HG02884 (cell line): ENCODE measurements around the gene SLC11A1.

Experiments used
- ATAC-seq: cut with Tn5 transposase; IDR thresholded peaks from one replicate; pipeline ENCODE4 v1.9.1; 2021; ENCODE audit warnings: mild to moderate bottlenecking, moderate library complexity; ENCODE audit not compliant: unreplicated experiment

SLC11A1 gene

DNA sequence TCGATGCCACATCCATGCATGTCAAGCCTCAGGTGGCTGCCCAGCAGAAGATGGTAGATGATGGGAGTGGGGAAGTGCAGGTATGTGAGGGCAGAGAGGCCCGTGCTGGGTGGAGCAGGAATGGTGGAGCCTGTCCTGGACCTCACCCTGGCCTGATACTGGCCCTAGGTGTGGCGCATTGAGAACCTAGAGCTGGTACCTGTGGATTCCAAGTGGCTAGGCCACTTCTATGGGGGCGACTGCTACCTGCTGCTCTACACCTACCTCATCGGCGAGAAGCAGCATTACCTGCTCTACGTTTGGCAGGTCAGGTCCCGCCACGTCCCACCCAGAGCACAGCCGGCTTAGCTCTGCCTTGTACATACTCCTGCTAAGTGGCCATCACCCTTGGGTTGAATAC is 49.8 kb downstream of the SLC11A1 start:
- ATAC-seq, result no peak

DNA sequence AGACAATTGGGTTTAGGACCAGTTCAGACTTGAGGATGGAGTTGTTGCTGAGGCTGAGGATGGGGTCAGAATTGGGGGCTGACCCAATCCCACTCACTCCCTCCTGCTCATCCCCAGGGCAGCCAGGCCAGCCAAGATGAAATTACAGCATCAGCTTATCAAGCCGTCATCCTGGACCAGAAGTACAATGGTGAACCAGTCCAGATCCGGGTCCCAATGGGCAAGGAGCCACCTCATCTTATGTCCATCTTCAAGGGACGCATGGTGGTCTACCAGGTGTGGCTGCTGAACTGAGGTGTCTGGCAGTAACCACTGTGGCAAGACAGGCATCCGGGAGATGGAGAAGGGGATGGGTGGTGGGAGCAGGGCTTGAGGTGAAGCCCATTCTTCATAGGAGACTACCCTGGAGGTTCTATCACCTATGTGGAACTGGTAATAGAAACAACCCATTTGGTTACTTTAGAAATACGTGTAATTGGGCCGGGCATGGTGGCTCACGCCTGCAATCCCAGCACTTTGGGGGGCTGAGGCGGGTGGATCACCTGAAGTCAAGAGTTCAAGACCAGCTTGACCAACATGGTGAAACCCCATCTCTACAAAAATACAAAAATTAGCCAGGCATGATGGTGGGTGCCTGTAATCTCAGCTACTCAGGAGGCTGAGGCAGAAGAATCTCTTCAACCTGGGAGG is 50.7 kb downstream of the SLC11A1 start:
- no peak for ATAC-seq

DNA sequence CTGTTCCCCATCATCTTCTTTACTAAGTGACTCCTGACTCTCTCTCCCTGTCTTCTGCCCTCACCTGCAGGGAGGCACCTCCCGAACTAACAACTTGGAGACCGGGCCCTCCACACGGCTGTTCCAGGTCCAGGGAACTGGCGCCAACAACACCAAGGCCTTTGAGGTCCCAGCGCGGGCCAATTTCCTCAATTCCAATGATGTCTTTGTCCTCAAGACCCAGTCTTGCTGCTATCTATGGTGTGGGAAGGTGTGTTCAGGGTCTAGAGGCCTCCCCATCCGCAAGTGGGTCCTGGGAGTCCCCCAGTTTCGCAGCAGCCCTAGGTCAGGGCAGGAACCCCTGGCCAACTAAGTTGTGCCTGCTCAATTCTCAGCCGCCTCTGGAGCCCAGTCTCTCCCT is 52.4 kb downstream of the SLC11A1 start:
- no peak for ATAC-seq

DNA sequence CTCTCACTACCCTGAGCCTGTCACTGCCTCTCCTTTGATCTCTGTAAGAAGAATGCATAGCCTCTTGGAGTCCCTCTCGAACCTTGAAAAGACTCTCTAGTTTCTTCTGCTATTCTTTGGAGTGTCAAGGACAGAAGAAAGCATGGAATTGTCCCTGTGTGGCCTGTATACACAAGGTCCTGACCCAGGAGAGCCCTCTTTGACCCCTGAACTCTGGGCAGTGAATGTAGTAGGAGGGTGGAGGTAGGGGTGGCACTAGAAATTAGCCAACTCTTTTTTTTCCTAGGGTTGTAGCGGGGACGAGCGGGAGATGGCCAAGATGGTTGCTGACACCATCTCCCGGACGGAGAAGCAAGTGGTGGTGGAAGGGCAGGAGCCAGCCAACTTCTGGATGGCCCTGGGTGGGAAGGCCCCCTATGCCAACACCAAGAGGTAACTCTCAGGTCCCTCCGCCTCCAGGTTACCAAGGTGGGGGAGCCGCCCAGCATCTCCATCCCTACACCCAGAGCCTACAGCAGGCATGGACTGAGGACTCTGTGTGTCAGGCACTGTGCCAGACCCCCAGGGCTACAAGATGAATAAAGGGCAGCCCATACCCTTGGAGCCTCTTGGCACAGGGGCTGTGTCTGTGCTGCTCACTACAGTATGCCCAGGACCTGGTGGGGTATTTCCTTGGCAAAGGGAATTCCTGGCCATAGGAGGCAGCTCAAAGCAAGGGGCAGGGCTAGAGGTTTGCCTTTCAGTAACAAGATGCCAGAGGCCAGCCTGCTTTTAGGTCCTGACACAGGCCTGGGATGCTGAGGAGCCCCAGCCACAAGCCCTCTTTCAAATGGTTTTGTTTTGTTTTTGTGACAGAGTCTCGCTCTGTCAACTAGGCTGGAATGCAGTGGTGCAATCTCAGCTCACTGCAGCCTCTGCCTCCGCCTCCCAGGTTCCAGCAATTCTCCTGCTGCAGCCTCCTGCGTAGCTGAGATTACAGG is 53.2 kb downstream of the SLC11A1 start:
- ATAC-seq, result no peak

DNA sequence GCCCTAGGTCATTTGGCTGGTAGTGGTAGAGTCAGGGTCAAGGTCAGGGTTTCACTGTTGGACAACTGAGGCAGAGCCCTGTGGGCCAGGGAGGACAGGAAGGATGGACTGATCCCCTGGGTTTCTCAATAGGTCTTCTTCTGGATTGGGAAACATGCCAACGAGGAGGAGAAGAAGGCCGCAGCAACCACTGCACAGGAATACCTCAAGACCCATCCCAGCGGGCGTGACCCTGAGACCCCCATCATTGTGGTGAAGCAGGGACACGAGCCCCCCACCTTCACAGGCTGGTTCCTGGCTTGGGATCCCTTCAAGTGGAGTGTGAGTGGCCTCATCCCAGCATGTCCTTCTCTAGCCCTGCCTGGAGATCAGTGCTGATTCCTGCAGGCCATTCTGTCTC is 54.9 kb downstream of the SLC11A1 start:
- ATAC-seq, result no peak

DNA sequence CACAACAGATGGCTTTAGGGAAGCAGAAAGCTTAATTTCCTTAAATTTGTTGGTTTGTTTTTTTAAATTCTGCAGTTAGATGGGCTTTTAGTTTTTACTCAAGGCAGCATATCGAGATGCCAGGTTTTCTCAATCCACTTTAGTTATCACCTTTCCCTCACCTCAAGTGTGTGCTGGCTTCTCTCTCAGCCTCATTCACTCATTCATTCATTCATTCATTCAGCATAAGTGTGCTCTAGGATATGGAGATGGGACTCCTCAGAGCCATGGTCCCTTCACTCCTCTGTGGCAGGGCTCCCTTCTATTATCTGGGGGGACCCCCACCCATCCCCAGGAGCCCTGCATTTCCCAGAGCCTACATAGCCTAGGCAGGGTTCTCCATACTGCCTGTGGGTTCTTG is 55.9 kb downstream of the SLC11A1 start:
- no peak for ATAC-seq

DNA sequence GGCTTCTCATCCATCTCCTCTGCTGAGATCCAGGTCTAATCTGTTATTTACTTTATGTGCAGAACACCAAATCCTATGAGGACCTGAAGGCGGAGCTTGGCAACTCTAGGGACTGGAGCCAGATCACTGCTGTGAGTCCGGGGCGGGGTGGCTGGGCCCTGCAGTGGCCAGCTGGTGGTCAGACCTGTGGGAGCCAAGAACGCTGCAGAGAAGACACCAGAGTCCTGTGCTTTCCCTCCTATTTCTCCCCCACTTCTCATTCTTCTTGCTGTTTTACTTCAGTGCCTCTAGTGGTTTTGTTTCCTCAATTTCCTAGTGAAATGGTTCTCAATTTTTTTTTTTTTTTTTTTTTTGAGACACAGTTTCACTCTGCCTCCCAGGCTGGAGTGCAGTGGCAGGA is 56.5 kb downstream of the SLC11A1 start:
- no peak for ATAC-seq

DNA sequence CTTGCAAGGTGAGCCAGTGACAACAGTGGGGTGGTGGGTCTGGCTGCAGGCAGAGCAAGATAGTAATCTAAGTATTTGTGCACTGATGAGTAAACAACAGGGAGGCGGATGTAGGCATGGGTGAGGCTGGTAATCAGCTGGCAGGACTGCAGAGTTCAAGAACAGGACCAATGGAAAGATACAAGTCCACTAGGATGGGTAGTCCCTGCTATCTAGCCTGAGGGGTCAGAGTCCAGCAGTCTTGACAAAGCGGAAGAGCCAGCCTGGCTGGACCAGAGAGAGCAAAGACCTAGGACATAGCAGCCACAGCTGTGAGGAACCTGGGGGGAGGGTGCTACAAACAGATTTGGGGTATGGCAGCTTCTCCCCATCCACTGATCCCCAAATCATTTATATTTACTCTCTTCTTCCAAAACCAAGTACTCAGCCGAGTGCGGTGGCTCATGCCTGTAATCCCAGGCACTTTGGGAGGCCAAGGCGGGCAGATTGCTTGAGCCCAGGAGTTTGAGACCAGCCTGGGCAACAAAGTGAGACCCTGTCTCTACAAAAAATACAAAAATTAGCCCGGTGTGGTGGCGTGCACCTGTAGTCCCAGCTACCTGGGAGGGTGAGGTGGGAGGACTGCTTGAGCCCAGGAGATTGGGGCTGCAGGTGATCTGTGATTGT is 62.8 kb downstream of the SLC11A1 start:
- ATAC-seq, result no peak

DNA sequence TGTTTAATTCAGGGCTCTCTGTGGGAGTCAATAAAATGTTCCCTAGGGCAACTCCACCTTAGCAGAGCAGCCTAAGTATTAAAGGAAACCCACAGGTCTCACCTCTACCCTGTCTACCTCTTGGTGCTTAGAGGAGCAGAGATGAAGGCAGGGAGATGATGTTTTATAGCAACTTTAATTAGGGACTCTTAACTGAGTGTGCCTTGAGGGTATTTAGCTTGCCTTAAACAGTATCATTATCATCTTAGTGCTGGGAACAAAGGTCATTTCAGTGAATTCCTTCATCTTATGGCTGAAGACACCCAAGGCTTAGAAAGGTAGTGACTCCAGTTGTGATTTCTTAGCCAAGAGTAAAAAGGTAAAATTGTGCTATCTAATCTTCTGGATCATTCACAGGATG is 63.5 kb downstream of the SLC11A1 start:
- no peak for ATAC-seq
